Body of pancreas (tissue), 4 donors: ENCODE data around the gene LBX1. TPM values are rescaled to one million over a fixed set of nuclear protein-coding genes. Genes with fewer than 3 reads are reported as not detected.

Source experiments
- ATAC-seq: fragments of 150-250 bp; one replicate; pipeline ENCODE4 v1.9.1; 2016
- DNase-seq, 4 donors: peaks; one replicate each; pipeline ENCODE4 v3.0.0-alpha.2; 2019
- H3K27ac ChIP-seq, 4 donors: fragments of 200-600 bp; sonication (generic); 1 replicate in 3 of 4; 2 replicates in 1 of 4; pipeline versions ENCODE4 v1.5.1 to v1.6.1; 2016 to 2019; ENCODE audit warnings: mild to moderate bottlenecking in 1 of 4, mixed read lengths in 1 of 4, moderate library complexity in 1 of 4
- H3K27me3 ChIP-seq, 2 donors: fragments of 200-600 bp; sonication (generic); one replicate each; pipeline ENCODE4 v1.6.0; 2016; ENCODE audit warnings: mild to moderate bottlenecking in 1 of 2
- H3K36me3 ChIP-seq, 2 donors: fragments of 200-600 bp; sonication (generic); replicated peaks in 1 of 2; 2 replicates each; pipeline ENCODE4 v1.5.1; 2016; ENCODE audit warnings: low read depth in 2 of 2; ENCODE audit not compliant: insufficient read depth in 1 of 2
- H3K4me1 ChIP-seq: fragments of 200-600 bp; sonication (generic); one replicate; pipeline ENCODE4 v1.6.0; 2016
- H3K4me3 ChIP-seq, 2 donors: fragments of 200-600 bp; sonication (generic); 1 replicate in 1 of 2; 2 replicates in 1 of 2; pipeline ENCODE4 v1.5.1; 2016 to 2019
- H3K9me3 ChIP-seq, 3 donors: fragments of 200-600 bp; sonication (generic); 1 replicate in 2 of 3; 2 replicates in 1 of 3; pipeline ENCODE4 v1.5.1; 2016
- POLR2A ChIP-seq, 3 donors: fragments of 450-650 bp; IDR thresholded peaks; one replicate each; pipeline ENCODE4 v1.6.1; 2016; ENCODE audit warnings: antibody characterized with exemption in 3 of 3, mild to moderate bottlenecking in 2 of 3
- WGBS, 2 donors: methylation state at CpG; one replicate each; pipeline ENCODE4 v1.1.5; 2017; 5-methylcytosine and 5-hydroxymethylcytosine counted together
- intact Hi-C: fragments of 100-400 bp; cut with DNase I; formaldehyde crosslinking; loops from one replicate; pipeline ENCODE4 v1.15.1; 2023
- total RNA-seq, 2 donors: library from RNA; depleted of rRNA; stranded (reverse); fragments of >200 nt; gene quantifications; one replicate each; pipeline ENCODE4 v1.1.0, GENCODE V29; 2016
- TF ChIP-seq, protein P1 (sequence below), 7 experiments: fragments of 450-650 bp in 4 of 7; fragments of 200-600 bp in 3 of 7; sonication (generic) in 3 of 7; IDR thresholded peaks; one replicate each; pipeline ENCODE4 v1.5.1; 2016 to 2019; ENCODE audit warnings: antibody characterized with exemption in 7 of 7

The LBX1 gene
- total RNA-seq, 2 donors from 2014 or later = not detected

DNA sequence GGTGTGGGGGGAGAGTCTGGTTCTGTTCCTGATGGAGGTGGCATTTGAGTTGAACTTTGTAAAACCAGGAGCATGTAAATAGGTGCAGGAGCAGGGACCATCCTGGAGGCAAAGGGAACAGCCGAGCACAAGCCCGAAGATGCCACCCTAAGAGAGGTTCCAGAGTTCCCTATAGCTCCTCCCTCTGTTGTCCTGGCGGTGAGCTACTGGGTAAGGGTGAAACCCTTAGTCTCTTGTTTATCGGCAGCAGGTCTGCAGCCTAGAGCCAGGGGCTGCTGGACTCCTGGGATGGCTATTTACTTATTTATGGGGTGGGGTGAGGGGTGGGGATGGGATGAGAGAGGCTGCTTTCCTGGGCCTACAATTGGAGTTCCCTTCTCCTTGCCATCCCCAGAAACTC is 6.5 kb upstream of the LBX1 start:
- H3K36me3 ChIP-seq = no peaks in the 10 kb centered on the region
- H3K4me1 ChIP-seq = peaks cover 15% of the 10 kb centered on the region
- no peak overlapping the region for H3K4me3 ChIP-seq
- DNase-seq (no peak), ATAC-seq (no peak)
- intact Hi-C loops = no loop called here
- H3K9me3 ChIP-seq = no peaks in the 10 kb centered on the region
- peaks cover 0 to 26% of the 10 kb centered on the region in 2 donors for H3K27me3 ChIP-seq
- WGBS, 2 donors = 24 to 29% methylated on average over 3 to 4 of the region's 4 CpGs
- TF ChIP-seq, protein P1, sequence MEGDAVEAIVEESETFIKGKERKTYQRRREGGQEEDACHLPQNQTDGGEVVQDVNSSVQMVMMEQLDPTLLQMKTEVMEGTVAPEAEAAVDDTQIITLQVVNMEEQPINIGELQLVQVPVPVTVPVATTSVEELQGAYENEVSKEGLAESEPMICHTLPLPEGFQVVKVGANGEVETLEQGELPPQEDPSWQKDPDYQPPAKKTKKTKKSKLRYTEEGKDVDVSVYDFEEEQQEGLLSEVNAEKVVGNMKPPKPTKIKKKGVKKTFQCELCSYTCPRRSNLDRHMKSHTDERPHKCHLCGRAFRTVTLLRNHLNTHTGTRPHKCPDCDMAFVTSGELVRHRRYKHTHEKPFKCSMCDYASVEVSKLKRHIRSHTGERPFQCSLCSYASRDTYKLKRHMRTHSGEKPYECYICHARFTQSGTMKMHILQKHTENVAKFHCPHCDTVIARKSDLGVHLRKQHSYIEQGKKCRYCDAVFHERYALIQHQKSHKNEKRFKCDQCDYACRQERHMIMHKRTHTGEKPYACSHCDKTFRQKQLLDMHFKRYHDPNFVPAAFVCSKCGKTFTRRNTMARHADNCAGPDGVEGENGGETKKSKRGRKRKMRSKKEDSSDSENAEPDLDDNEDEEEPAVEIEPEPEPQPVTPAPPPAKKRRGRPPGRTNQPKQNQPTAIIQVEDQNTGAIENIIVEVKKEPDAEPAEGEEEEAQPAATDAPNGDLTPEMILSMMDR (IDR thresholded peaks at IDR 0.05) = no peak
- no peak for TF ChIP-seq POLR2A (IDR thresholded peaks at IDR 0.05)
- no peak overlapping the region for H3K27ac ChIP-seq

DNA sequence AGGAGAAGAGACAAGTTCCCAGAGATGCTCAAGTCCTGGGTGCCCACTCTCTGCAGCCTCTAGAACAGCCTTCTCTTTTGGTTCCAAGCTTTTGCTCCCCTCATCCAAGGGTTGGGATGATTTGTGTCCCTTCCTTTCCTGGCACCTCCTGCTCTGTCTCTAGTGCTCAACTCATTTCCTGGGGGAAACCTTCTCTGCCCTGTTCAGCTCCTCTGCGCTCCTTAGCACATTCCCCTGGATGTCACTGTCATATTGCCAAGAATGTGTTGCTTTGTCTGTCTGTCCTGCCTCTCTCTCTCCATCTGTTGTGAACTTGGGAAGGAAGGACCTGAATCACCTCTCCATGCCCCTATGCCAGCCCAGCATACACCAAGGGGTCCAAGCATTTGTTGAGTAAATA is 5.1 kb upstream of the LBX1 start:
- 69 to 92% methylated on average over 1 of the region's 1 CpG for whole genome bisulfite sequencing, 2 donors
- Histone ChIP-seq H3K36me3 (no peaks in the 10 kb centered on the region), H3K27ac (no peak overlapping the region), H3K4me3 (no peak overlapping the region), H3K9me3 (no peaks in the 10 kb centered on the region), H3K4me1 (peaks cover 25% of the 10 kb centered on the region), H3K27me3 (peaks cover 0 to 38% of the 10 kb centered on the region in 2 donors)
- DNase-seq (no peak), ATAC-seq (no peak)
- TF ChIP-seq, protein P1 (IDR thresholded peaks at IDR 0.05) = no peak
- TF ChIP-seq POLR2A (IDR thresholded peaks at IDR 0.05) = no peak
- intact Hi-C loops = no loop called here

DNA sequence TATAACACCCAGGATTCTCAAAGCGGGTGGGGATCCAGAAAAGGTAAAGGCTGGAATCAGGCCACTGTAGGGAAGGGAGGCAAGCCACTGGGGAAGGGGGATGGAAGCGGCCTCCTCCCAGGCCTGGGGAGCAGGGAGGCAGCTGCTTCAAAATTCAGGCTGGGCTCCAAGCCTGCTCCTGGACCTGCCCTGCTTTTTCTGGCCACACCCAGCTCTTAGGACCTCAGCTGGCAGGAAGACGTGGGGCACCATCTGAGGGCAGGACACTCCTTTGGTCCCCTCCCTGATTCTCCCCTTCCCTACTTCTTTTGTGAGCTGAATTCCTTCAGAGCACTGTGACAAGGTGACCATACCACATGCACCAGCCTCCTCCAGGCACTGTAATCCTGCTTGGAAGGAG is 4.6 kb upstream of the LBX1 start:
- DNase-seq = no peak
- TF ChIP-seq POLR2A (IDR thresholded peaks at IDR 0.05) = no peak
- TF ChIP-seq, protein P1 (IDR thresholded peaks at IDR 0.05) = no peak
- H3K9me3 ChIP-seq = no peaks in the 10 kb centered on the region
- intact Hi-C loops = no loop called here
- H3K36me3 ChIP-seq = no peaks in the 10 kb centered on the region
- H3K4me3 ChIP-seq = no peak overlapping the region
- peaks cover 0 to 41% of the 10 kb centered on the region in 2 donors for H3K27me3 ChIP-seq
- no peak overlapping the region for H3K27ac ChIP-seq
- WGBS, 2 donors = 37 to 38% methylated on average over 3 of the region's 3 CpGs
- H3K4me1 ChIP-seq = peaks cover 29% of the 10 kb centered on the region
- no peak for ATAC-seq

DNA sequence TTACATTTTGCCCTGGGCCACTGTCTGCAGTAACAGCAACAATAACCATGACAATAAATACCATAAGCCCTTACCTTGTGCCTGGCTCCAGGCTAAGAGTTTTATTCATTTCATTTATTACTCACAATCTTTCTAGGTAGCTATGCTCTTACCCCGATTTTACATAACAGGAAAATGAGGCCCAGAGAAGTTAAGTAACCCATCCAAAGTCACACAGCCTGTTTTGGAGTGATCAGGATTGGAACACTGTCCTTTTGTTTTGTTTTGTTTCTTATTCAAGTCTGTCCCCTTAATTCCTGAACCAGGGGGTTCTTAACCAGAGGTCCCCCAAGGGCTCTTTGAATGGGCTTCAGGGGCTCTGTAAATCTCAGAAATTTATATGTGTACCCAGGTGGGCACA is 4.2 kb upstream of the LBX1 start:
- no peak overlapping the region for H3K27ac ChIP-seq
- ATAC-seq (no peak), DNase-seq (no peak)
- WGBS, 2 donors = 21 to 33% methylated on average over 1 of the region's 1 CpG
- TF ChIP-seq POLR2A (IDR thresholded peaks at IDR 0.05) = no peak
- TF ChIP-seq, protein P1 (IDR thresholded peaks at IDR 0.05) = no peak
- no peaks in the 10 kb centered on the region for H3K9me3 ChIP-seq
- peaks cover 0 to 39% of the 10 kb centered on the region in 2 donors for H3K27me3 ChIP-seq
- H3K4me1 ChIP-seq = peaks cover 33% of the 10 kb centered on the region
- H3K4me3 ChIP-seq = no peak overlapping the region
- no peaks in the 10 kb centered on the region for H3K36me3 ChIP-seq
- intact Hi-C loops = no loop called here

DNA sequence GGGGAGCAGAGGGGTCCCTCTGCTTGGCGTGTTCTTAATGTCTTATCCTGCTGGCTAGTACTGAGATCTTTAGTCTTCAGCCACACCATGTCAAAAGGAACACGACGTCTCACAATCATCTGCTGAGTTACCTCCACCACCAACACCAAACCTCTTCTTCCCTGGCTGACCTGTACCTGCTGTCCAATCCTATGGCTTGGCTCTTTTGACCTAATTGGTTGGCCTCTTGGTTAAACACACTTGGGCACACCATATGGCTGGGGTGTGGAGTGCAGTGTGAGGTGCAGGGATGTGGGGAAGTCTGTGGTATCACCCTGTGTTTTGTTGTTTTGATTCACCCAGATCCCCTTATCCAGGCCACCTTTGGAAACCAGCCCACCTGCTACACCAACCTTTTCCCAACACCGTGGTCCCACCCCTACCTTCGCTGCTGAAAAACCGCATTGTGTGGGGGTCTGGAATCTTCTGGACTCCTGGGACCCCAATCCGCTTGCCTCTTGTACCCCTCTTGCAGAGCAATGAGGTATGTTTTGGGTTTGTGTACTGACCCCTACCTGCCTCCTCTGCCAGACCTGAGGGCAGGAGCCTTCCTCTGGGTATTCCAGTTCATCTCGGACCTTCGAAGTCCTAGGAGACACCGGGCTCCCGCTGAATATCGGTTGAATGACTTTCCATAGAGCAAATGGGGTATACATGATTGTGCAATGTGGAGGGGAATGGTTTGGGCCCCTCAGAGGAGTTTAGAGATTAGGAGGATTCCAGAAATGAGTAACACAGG is 2.8 kb upstream of the LBX1 start:
- H3K9me3 ChIP-seq = no peaks in the 10 kb centered on the region
- no peak overlapping the region for H3K4me3 ChIP-seq
- H3K27me3 ChIP-seq = peaks cover 0 to 34% of the 10 kb centered on the region in 2 donors
- intact Hi-C loops = no loop called here
- ATAC-seq = no peak
- H3K27ac ChIP-seq = no peak overlapping the region
- peaks cover 40% of the 10 kb centered on the region for H3K4me1 ChIP-seq
- TF ChIP-seq, protein P1 (IDR thresholded peaks at IDR 0.05) = no peak
- no peak for TF ChIP-seq POLR2A (IDR thresholded peaks at IDR 0.05)
- WGBS, 2 donors = 26 to 28% methylated on average over 12 of the region's 12 CpGs
- no peaks in the 10 kb centered on the region for H3K36me3 ChIP-seq
- DNase-seq = no peak
